Activated CD8-positive, alpha-beta memory T cell treated with anti-CD3 and anti-CD28 coated beads, Interleukin-2, amount 50 U/mL, for 4 hours (primary cell): ENCODE results near the gene LIN28A.

Experiments used
- DNase-seq: peaks from one replicate; pipeline ENCODE4 v3.0.0-alpha.2; 2020

Gene LIN28A

GRCh38 chr1:26388791-26389445, 21.7 kb upstream of the LIN28A start:
- no peak for DNase-seq

GRCh38 chr1:26389604-26390247, 20.9 kb upstream of the LIN28A start:
- no peak for DNase-seq

GRCh38 chr1:26391450-26391849, 19.2 kb upstream of the LIN28A start:
- peak; percentile 43 for DNase-seq

DNA sequence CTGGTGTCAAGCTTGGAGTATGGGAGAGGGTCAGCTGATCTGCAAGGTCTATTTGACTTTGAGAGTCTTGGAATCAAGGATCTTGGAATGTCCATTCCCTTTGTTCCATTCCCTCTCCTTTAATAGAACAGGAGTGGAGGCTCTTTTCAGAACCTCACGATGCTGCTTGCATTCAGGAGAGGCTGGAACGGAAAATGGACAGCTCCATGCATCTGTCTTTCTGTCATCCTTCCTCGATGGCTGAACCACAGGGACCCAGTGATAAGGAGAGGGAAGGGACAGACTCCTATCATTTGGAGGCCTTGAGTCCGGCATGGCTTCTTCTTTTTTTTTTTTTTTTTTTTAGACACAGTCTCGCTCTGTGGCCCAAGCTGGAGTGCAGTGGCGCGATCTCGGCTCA, 14.9 kb upstream of the LIN28A start:
- no peak for DNase-seq

DNA sequence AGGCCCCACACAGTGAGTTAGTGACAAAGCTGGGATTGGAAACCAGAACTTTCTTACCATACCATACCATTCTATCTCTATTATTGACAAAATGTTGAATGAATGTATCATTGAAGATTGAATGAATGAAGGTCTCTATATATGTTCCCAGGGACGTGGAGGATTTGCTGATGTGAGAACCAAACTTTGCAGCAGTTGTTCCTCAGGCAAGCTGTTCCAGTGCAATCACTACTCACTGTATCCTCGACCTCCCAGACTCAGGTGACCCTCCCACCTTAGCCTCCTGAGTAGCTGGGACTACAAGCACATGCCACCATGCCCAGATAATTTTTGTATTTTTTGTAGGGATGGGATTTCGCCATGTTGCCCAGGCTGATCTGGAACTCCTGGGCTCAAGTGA, 11.6 kb upstream of the LIN28A start:
- no peak for DNase-seq

GRCh38 chr1:26401891-26402290, 8.7 kb upstream of the LIN28A start:
- no peak for DNase-seq

DNA sequence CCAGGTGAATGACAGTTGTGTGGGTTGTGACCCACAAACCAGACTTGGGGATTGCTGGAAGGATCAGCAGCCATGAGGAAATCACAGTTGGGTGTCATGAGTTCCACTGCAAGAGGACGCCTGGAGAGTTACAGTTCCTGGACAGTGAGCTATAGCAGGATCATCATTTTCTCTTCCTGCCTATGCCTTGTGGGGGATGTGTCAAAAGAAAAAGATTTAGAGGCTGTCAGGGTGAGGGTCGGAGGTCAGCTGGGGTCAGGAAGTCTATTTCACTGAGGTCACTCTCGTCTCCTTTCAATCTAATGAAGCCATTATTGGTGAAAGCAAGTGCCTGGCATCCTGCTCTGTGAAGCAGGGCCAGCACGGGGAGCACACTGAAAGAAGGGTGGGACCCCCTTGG, 7.0 kb upstream of the LIN28A start:
- no peak for DNase-seq

DNA sequence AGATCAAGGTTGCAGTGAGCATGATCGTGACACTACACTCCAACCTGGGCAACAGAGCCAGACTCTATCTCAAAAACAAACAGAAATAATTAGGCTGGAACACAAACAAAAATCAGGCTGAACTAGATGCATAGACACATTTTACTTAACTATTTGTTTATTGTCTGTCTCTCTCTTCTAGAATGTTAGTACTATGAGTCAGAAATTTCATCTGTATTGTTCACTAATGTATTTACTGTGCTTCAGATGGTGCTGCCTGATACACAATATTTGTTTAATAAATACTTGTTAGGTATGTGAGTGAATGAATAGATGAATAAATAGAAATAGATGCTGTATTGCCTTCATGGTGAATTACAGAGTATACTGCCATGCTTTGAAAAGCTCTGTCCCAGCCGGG, 6.0 kb upstream of the LIN28A start:
- no peak for DNase-seq

DNA sequence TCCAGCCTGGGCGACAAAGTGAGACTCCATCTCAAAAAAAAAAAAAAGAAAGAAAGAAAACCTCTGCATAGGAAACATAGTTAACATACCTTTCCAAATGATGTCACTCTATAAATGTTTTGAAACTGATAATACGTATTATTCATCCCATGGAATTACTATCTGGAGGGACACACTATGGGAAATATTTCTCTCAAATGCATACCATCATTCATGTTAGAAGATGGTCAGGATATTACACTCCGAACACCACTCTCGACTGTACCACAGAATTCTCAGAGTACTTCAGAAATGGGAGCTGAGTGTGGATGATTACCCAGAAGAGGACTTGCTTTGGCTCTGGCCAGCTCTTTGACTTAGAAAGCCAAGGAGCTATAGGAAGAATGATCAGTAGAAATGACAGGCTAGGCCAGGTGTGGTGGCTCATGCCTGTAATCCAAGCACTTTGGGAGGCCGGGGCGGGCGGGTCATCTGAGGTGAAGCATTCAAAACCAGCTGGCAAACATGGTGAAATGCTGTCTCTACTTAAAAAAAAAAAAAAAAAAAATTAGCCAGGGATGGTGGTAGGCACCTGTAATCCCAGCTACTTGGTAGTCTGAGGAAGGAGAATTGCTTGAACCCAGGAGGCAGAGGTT, 5.2 kb upstream of the LIN28A start:
- DNase-seq = no peak

DNA sequence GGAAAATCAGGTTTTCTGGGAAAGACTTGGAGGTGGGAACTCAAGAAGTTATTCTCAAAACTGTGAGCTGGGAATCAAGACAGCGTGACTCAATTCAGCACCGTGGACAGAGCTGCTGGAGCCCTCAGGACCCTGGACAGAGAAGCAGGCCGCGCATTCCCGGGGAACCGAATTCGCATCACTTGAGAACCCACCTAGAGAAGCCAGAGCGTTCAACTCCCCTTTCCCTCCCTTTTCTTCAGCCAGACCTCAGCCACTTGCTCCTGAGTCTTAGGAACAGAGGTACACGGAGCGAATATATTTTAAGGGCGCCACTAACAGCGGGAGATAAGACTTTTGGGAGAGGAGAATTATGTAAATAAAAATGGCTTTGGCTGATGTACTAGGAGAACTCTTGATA, 2.0 kb upstream of the LIN28A start:
- DNase-seq = peak; percentile 77

DNA sequence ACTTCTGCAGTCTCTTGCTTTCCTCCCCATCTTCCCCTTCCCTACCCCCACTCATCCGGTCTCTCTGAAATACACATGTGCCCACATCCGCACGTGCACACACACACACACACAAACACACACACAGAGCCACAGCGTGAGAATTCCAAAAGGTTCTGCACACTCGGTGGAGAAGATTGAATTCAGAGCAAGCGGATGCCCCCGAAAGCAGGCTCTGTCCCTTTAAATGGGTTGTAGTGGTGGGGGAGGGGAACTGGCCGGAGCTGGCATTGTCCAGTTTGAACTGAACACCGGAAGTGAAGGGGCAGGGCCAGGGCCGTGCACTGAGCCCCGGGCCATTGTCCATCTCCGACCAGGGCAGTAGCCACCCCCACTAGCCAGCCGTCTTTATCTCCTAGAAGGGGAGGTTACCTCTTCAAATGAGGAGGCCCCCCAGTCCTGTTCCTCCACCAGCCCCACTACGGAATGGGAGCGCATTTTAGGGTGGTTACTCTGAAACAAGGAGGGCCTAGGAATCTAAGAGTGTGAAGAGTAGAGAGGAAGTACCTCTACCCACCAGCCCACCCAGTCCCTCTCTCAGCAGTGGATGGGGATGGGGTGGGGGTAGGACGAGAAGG, 1.3 kb upstream of the LIN28A start:
- no peak for DNase-seq

DNA sequence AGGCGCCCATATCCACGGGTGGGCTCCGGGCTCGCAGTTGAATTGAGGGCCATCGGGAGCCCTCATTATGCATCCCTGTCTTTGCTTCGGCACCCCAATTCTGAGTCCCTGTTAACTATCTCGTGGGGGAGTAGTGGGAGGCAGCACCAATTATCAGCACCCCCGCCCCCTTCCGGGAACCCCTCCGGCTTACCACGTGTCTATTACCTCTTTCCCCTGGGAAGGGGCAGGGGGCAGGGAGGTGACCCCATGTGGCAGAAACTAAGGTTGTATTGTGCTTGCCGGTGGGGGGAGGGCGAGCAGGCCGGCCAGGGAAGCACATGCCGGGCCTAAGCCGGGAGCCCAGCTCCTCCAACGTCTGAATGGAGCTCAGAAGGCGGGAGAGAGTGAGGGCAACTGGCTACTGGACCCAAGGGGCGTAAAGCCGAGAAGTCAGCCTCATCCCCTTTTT, 1.0 kb downstream of the LIN28A start:
- DNase-seq = no peak

- DNase-seq = no peak
Observed at GRCh38 chr1:26412180-26412840, 1.7 kb downstream of the LIN28A start.

- no peak for DNase-seq
Observed at GRCh38 chr1:26413031-26413430, 2.4 kb downstream of the LIN28A start.

GRCh38 chr1:26417111-26417759, 6.6 kb downstream of the LIN28A start:
- DNase-seq = peak; percentile 88

DNA sequence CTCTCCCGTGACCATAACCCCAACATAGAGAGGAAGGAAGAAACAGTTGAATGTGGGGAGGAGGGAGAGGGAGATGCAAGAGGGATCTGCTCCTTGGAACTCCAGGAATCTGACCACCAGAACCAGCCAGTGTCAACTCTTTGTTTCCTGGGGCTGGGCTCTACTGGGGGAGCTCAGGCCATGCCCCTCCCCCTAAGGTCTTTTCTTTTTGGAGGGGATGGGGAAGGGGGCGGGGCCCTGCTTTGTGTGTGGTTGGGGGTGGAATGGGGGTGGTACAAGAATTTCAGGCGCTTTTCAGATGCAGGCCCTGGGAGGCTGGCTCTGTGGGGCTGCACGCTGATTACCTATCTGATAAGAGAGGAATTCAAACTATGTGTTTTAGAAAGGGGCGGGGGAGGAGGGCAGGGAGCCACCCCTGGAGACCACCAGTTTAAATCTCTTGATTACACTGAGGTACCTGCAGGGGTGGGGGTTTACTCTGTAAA, 8.3 kb downstream of the LIN28A start:
- DNase-seq = no peak

- DNase-seq = no peak
Observed at GRCh38 chr1:26419494-26419893, 8.9 kb downstream of the LIN28A start.

DNA sequence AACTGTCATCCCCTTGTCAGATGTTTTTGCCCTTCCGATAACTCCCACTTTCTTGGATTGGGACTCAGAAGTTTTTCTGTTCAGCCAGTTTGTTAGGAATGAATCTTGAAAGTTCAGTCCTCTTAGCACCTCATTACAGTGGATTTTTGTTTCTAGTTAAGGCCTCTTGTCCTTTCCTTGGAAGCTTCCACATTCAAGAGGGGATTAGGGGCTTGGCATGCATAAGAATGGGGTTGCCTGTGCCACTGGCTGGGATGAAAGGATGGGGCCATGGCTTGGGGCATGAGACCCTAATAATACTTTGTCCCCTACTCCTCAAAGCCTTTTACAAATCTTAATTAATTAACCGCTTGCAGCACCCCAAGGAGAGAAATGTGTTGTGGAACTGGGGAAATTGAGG, 19.1 kb downstream of the LIN28A start:
- no peak for DNase-seq

- DNase-seq = peak; percentile 99
Observed at GRCh38 chr1:26431979-26432695, 21.5 kb downstream of the LIN28A start, which contains the start of gene DHDDS. TSS of gene DHDDS (plus strand) at chr1:26432321. CDS start at chr1:26432946, 625 bp downstream.

DNA sequence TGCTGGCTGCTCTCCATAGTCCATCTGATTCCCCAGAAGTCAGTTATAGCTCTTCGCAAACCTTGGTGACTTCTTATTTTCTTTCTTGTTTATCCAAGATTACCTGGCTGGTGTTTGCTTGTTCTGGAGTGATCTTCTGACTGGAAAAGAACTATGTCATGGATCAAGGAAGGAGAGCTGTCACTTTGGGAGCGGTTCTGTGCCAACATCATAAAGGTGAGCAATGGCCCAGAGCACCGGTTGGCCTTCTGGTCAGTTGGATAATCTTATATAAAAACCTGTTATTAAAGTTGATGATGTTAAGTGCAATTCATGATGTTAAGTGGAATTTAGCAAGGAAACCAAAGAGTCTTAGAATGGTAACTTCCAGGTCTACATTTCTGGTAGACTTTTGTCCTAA, 22.2 kb downstream of the LIN28A start:
- DNase-seq = no peak

GRCh38 chr1:26434161-26434752, 23.6 kb downstream of the LIN28A start:
- DNase-seq = no peak
